ENCODE results near the gene GTSE1.

The GTSE1 gene

GRCh38 chr22:46367707-46368191 lies 71.1 kb downstream of the GTSE1 start:
- Histone ChIP-seq H3K9ac (ENCODE audit: low read length) (no peak overlapping the region), H2BK15ac (ENCODE audit: low read depth, poor library complexity, severe bottlenecking) (no peak overlapping the region), H2BK12ac (ENCODE audit: low read length in 2 of 2) (no peak overlapping the region), H3K14ac (ENCODE audit: low read length in 2 of 2) (no peak overlapping the region), H3K18ac (ENCODE audit: low read depth in 1 of 2, low read length in 2 of 2) (no peak overlapping the region), H3K9me3 (ENCODE audit: control insufficient read depth, low read length) (no peaks in the 10 kb centered on the region), H3K4me2 (ENCODE audit: low read length, poor library complexity, severe bottlenecking) (no peak overlapping the region), H4K91ac (ENCODE audit: low read length) (no peak overlapping the region), H3K27ac (ENCODE audit: low read length, poor library complexity, severe bottlenecking) (no peak overlapping the region), H3K27me3 (ENCODE audit: control insufficient read depth in 1 of 2, insufficient read depth in 1 of 2, low read length in 2 of 2) (peaks cover 0 to 50% of the 10 kb centered on the region in 2 experiments), H2BK120ac (ENCODE audit: low read depth, low read length) (no peak overlapping the region), H2AFZ (ENCODE audit: low read depth, low read length) (no peak overlapping the region), H2BK5ac (ENCODE audit: low read depth, low read length, poor library complexity, severe bottlenecking) (no peak overlapping the region), H3K79me1 (replicated peaks; ENCODE audit: low read length, poor library complexity, severe bottlenecking) (no peaks in the 10 kb centered on the region), H4K8ac (ENCODE audit: low read length) (no peak overlapping the region), H3K23ac (ENCODE audit: low read length in 2 of 2) (no peak overlapping the region), H2AK5ac (ENCODE audit: low read length, severe bottlenecking) (no peak overlapping the region), H3K36me3 (ENCODE audit: control insufficient read depth in 1 of 2, insufficient read depth in 2 of 2, low read depth in 1 of 2, low read length in 2 of 2) (peaks cover 0 to 80% of the 10 kb centered on the region in 2 experiments), H3K4me3 (ENCODE audit: insufficient read depth in 1 of 2, low read depth in 1 of 2, low read length in 2 of 2) (no peak overlapping the region), H3K4ac (ENCODE audit: low read depth in 1 of 2, low read length in 2 of 2) (no peak overlapping the region), H3K4me1 (ENCODE audit: control insufficient read depth, insufficient read depth, low read depth, low read length) (peaks cover 8% of the 10 kb centered on the region)
- 38% methylated on average over 11 of the region's 19 CpGs for WGBS
- peak; percentile 46 for DNase-seq

GRCh38 chr22:46368422-46368821 lies 71.8 kb downstream of the GTSE1 start:
- no peak overlapping the region for H3K9ac ChIP-seq (ENCODE audit: low read length)
- peaks cover 0 to 46% of the 10 kb centered on the region in 2 experiments for H3K27me3 ChIP-seq (ENCODE audit: control insufficient read depth in 1 of 2, insufficient read depth in 1 of 2, low read length in 2 of 2)
- no peak overlapping the region for H4K91ac ChIP-seq (ENCODE audit: low read length)
- H3K14ac ChIP-seq (ENCODE audit: low read length in 2 of 2) = no peak overlapping the region
- no peak overlapping the region for H3K18ac ChIP-seq (ENCODE audit: low read depth in 1 of 2, low read length in 2 of 2)
- no peak overlapping the region for H4K8ac ChIP-seq (ENCODE audit: low read length)
- DNase-seq = no peak
- H2AFZ ChIP-seq (ENCODE audit: low read depth, low read length) = no peak overlapping the region
- no peaks in the 10 kb centered on the region for H3K9me3 ChIP-seq (ENCODE audit: control insufficient read depth, low read length)
- WGBS = 75% methylated on average over 12 of the region's 12 CpGs
- H3K4ac ChIP-seq (ENCODE audit: low read depth in 1 of 2, low read length in 2 of 2) = no peak overlapping the region
- no peak overlapping the region for H3K27ac ChIP-seq (ENCODE audit: low read length, poor library complexity, severe bottlenecking)
- H3K4me1 ChIP-seq (ENCODE audit: control insufficient read depth, insufficient read depth, low read depth, low read length) = peaks cover 14% of the 10 kb centered on the region
- H3K79me1 ChIP-seq (replicated peaks; ENCODE audit: low read length, poor library complexity, severe bottlenecking) = no peaks in the 10 kb centered on the region
- no peak overlapping the region for H3K23ac ChIP-seq (ENCODE audit: low read length in 2 of 2)
- peaks cover 0 to 78% of the 10 kb centered on the region in 2 experiments for H3K36me3 ChIP-seq (ENCODE audit: control insufficient read depth in 1 of 2, insufficient read depth in 2 of 2, low read depth in 1 of 2, low read length in 2 of 2)
- no peak overlapping the region for H2BK5ac ChIP-seq (ENCODE audit: low read depth, low read length, poor library complexity, severe bottlenecking)
- no peak overlapping the region for H2BK120ac ChIP-seq (ENCODE audit: low read depth, low read length)
- no peak overlapping the region for H2AK5ac ChIP-seq (ENCODE audit: low read length, severe bottlenecking)
- no peak overlapping the region for H2BK15ac ChIP-seq (ENCODE audit: low read depth, poor library complexity, severe bottlenecking)
- H2BK12ac ChIP-seq (ENCODE audit: low read length in 2 of 2) = no peak overlapping the region
- H3K4me3 ChIP-seq (ENCODE audit: insufficient read depth in 1 of 2, low read depth in 1 of 2, low read length in 2 of 2) = no peak overlapping the region
- no peak overlapping the region for H3K4me2 ChIP-seq (ENCODE audit: low read length, poor library complexity, severe bottlenecking)

- no peak overlapping the region for H2BK120ac ChIP-seq (ENCODE audit: low read depth, low read length)
- no peak overlapping the region for H2AK5ac ChIP-seq (ENCODE audit: low read length, severe bottlenecking)
- no peak overlapping the region for H4K91ac ChIP-seq (ENCODE audit: low read length)
- peaks cover 0 to 41% of the 10 kb centered on the region in 2 experiments for H3K27me3 ChIP-seq (ENCODE audit: control insufficient read depth in 1 of 2, insufficient read depth in 1 of 2, low read length in 2 of 2)
- no peak overlapping the region for H2AFZ ChIP-seq (ENCODE audit: low read depth, low read length)
- no peak overlapping the region for H3K4ac ChIP-seq (ENCODE audit: low read depth in 1 of 2, low read length in 2 of 2)
- no peaks in the 10 kb centered on the region for H3K79me1 ChIP-seq (replicated peaks; ENCODE audit: low read length, poor library complexity, severe bottlenecking)
- H3K27ac ChIP-seq (ENCODE audit: low read length, poor library complexity, severe bottlenecking) = no peak overlapping the region
- H3K4me1 ChIP-seq (ENCODE audit: control insufficient read depth, insufficient read depth, low read depth, low read length) = peaks cover 19% of the 10 kb centered on the region
- no peaks in the 10 kb centered on the region for H3K9me3 ChIP-seq (ENCODE audit: control insufficient read depth, low read length)
- no peak overlapping the region for H4K8ac ChIP-seq (ENCODE audit: low read length)
- no peak overlapping the region for H3K18ac ChIP-seq (ENCODE audit: low read depth in 1 of 2, low read length in 2 of 2)
- H3K9ac ChIP-seq (ENCODE audit: low read length) = no peak overlapping the region
- H3K4me2 ChIP-seq (ENCODE audit: low read length, poor library complexity, severe bottlenecking) = no peak overlapping the region
- no peak overlapping the region for H2BK12ac ChIP-seq (ENCODE audit: low read length in 2 of 2)
- H3K36me3 ChIP-seq (ENCODE audit: control insufficient read depth in 1 of 2, insufficient read depth in 2 of 2, low read depth in 1 of 2, low read length in 2 of 2) = peaks cover 0 to 71% of the 10 kb centered on the region in 2 experiments
- WGBS = 89% methylated on average over 28 of the region's 31 CpGs
- no peak overlapping the region for H2BK15ac ChIP-seq (ENCODE audit: low read depth, poor library complexity, severe bottlenecking)
- no peak overlapping the region for H3K14ac ChIP-seq (ENCODE audit: low read length in 2 of 2)
- no peak for DNase-seq
- H2BK5ac ChIP-seq (ENCODE audit: low read depth, low read length, poor library complexity, severe bottlenecking) = no peak overlapping the region
- no peak overlapping the region for H3K4me3 ChIP-seq (ENCODE audit: insufficient read depth in 1 of 2, low read depth in 1 of 2, low read length in 2 of 2)
- no peak overlapping the region for H3K23ac ChIP-seq (ENCODE audit: low read length in 2 of 2)
Measured at GRCh38 chr22:46368871-46369715, 72.4 kb downstream of the GTSE1 start.

GRCh38 chr22:46369716-46370583 lies 73.3 kb downstream of the GTSE1 start:
- Histone ChIP-seq H2BK5ac (ENCODE audit: low read depth, low read length, poor library complexity, severe bottlenecking) (no peak overlapping the region), H3K9me3 (ENCODE audit: control insufficient read depth, low read length) (no peaks in the 10 kb centered on the region), H3K4me3 (ENCODE audit: insufficient read depth in 1 of 2, low read depth in 1 of 2, low read length in 2 of 2) (peak overlapping the region in 1 of 2 experiments; percentile 8), H3K27me3 (ENCODE audit: control insufficient read depth in 1 of 2, insufficient read depth in 1 of 2, low read length in 2 of 2) (peaks cover 0 to 36% of the 10 kb centered on the region in 2 experiments), H4K91ac (ENCODE audit: low read length) (no peak overlapping the region), H2BK120ac (ENCODE audit: low read depth, low read length) (no peak overlapping the region), H3K18ac (ENCODE audit: low read depth in 1 of 2, low read length in 2 of 2) (no peak overlapping the region), H2AFZ (ENCODE audit: low read depth, low read length) (no peak overlapping the region), H4K8ac (ENCODE audit: low read length) (no peak overlapping the region), H2BK12ac (ENCODE audit: low read length in 2 of 2) (no peak overlapping the region), H3K4me1 (ENCODE audit: control insufficient read depth, insufficient read depth, low read depth, low read length) (peaks cover 26% of the 10 kb centered on the region), H3K14ac (ENCODE audit: low read length in 2 of 2) (peak overlapping the region in 1 of 2 experiments; percentile 15), H2BK15ac (ENCODE audit: low read depth, poor library complexity, severe bottlenecking) (no peak overlapping the region), H3K23ac (ENCODE audit: low read length in 2 of 2) (no peak overlapping the region), H2AK5ac (ENCODE audit: low read length, severe bottlenecking) (no peak overlapping the region), H3K4me2 (ENCODE audit: low read length, poor library complexity, severe bottlenecking) (no peak overlapping the region), H3K9ac (ENCODE audit: low read length) (no peak overlapping the region), H3K79me1 (replicated peaks; ENCODE audit: low read length, poor library complexity, severe bottlenecking) (no peaks in the 10 kb centered on the region), H3K27ac (ENCODE audit: low read length, poor library complexity, severe bottlenecking) (no peak overlapping the region), H3K4ac (ENCODE audit: low read depth in 1 of 2, low read length in 2 of 2) (no peak overlapping the region), H3K36me3 (ENCODE audit: control insufficient read depth in 1 of 2, insufficient read depth in 2 of 2, low read depth in 1 of 2, low read length in 2 of 2) (peaks cover 0 to 69% of the 10 kb centered on the region in 2 experiments)
- 85% methylated on average over 23 of the region's 25 CpGs for WGBS
- DNase-seq = no peak
